Stimulated activated naive CD8-positive, alpha-beta T cell treated with anti-CD3 and anti-CD28 coated beads, Interleukin-15, amount 100 ng/mL, for 72 hours (primary cell): ENCODE results near the gene MPC1.
"Not testable (repeated sequence)": the region's sequence is repeated elsewhere in the genome, so short reads cannot be mapped to it uniquely, and the experiment has no call there.

Experiments used
- ATAC-seq: fragments of 150-1000 bp; cut with Tn5 transposase; 2 replicates; pipeline ENCODE4 v1.10.0; 2021; ENCODE audit warnings: mild to moderate bottlenecking, moderate library complexity
- DNase-seq, 2 donors: peaks; one replicate each; pipeline ENCODE4 v3.0.0; 2021 to 2022
- H3K27ac Mint-ChIP-seq, 2 donors: one replicate each; pipeline ENCODE4 v1.8.0; 2022; ENCODE audit warnings: mild to moderate bottlenecking in 2 of 2, mixed read lengths in 2 of 2, moderate library complexity in 2 of 2
- H3K27me3 Mint-ChIP-seq: one replicate; pipeline ENCODE4 v1.8.0; 2022; ENCODE audit warnings: mixed read lengths
- H3K4me1 Mint-ChIP-seq: one replicate; pipeline ENCODE4 v1.8.0; 2022; ENCODE audit warnings: mild to moderate bottlenecking, mixed read lengths
- H3K4me3 Mint-ChIP-seq, 2 donors: one replicate each; pipeline ENCODE4 v1.8.0; 2022; ENCODE audit warnings: mild to moderate bottlenecking in 2 of 2, mixed read lengths in 2 of 2, moderate library complexity in 1 of 2
- H3K9me3 Mint-ChIP-seq, 2 donors: one replicate each; pipeline ENCODE4 v1.8.0; 2022; ENCODE audit warnings: mixed read lengths in 2 of 2

MPC1 gene

GRCh38 chr6:166412156-166412910 is 29.6 kb upstream of the MPC1 start:
- Mint-ChIP-seq H3K4me1 (peaks cover 64% of the 10 kb centered on the region), H3K9me3 (peaks cover 14 to 17% of the 10 kb centered on the region in 2 donors)
- DNase-seq, result no peak

GRCh38 chr6:166411721-166412151 is 29.0 kb upstream of the MPC1 start:
- H3K27me3 Mint-ChIP-seq, result no peaks in the 10 kb centered on the region
- DNase-seq, result no peak
- peak overlapping the region; percentile 47 to 70 for H3K4me3 Mint-ChIP-seq
- H3K4me1 Mint-ChIP-seq, result peaks cover 58% of the 10 kb centered on the region
- peaks cover 11 to 14% of the 10 kb centered on the region in 2 donors for H3K9me3 Mint-ChIP-seq
- H3K27ac Mint-ChIP-seq, result peak overlapping the region in 1 of 2 donors; percentile 65
- ATAC-seq, result peak; percentile 54

More at GRCh38 chr6:166412156-166412910, 29.6 kb upstream of the MPC1 start:
- no peak for ATAC-seq
- no peaks in the 10 kb centered on the region for H3K27me3 Mint-ChIP-seq
- H3K27ac Mint-ChIP-seq, result peak overlapping the region in 1 of 2 donors; percentile 65
- H3K4me3 Mint-ChIP-seq, result peak overlapping the region; percentile 47 to 70

GRCh38 chr6:166411271-166411670 is 28.5 kb upstream of the MPC1 start:
- Mint-ChIP-seq H3K27me3 (no peaks in the 10 kb centered on the region), H3K4me3 (peak overlapping the region in 1 of 2 donors; percentile 70), H3K9me3 (peaks cover 7 to 9% of the 10 kb centered on the region in 2 donors), H3K27ac (no peak overlapping the region), H3K4me1 (peaks cover 53% of the 10 kb centered on the region)
- DNase-seq, result no peak
- no peak for ATAC-seq

GRCh38 chr6:166410426-166410935 is 27.7 kb upstream of the MPC1 start:
- ATAC-seq (no peak), DNase-seq (no peak)
- Mint-ChIP-seq H3K27me3 (no peaks in the 10 kb centered on the region), H3K27ac (peak overlapping the region in 1 of 2 donors; percentile 4), H3K4me3 (no peak overlapping the region), H3K4me1 (peaks cover 45% of the 10 kb centered on the region), H3K9me3 (peaks cover 0 to 1% of the 10 kb centered on the region in 2 donors)

GRCh38 chr6:166408936-166409755 is 26.4 kb upstream of the MPC1 start:
- ATAC-seq (no peak), DNase-seq (no peak)
- Mint-ChIP-seq H3K9me3 (no peaks in the 10 kb centered on the region), H3K4me3 (no peak overlapping the region), H3K27me3 (no peaks in the 10 kb centered on the region), H3K27ac (no peak overlapping the region), H3K4me1 (peaks cover 35% of the 10 kb centered on the region)

GRCh38 chr6:166406197-166406596 is 23.5 kb upstream of the MPC1 start:
- ATAC-seq (no peak), DNase-seq (no peak)
- no peaks in the 10 kb centered on the region for H3K9me3 Mint-ChIP-seq
- H3K27me3 Mint-ChIP-seq, result no peaks in the 10 kb centered on the region
- H3K27ac Mint-ChIP-seq, result no peak overlapping the region
- no peak overlapping the region for H3K4me3 Mint-ChIP-seq
- peaks cover 7% of the 10 kb centered on the region for H3K4me1 Mint-ChIP-seq

GRCh38 chr6:166405386-166405785 is 22.6 kb upstream of the MPC1 start:
- H3K4me3 Mint-ChIP-seq, result no peak overlapping the region
- no peaks in the 10 kb centered on the region for H3K4me1 Mint-ChIP-seq
- no peaks in the 10 kb centered on the region for H3K27me3 Mint-ChIP-seq
- no peak for DNase-seq
- ATAC-seq, result no peak
- H3K27ac Mint-ChIP-seq, result no peak overlapping the region
- no peaks in the 10 kb centered on the region for H3K9me3 Mint-ChIP-seq

- ATAC-seq (no peak), DNase-seq (no peak)
- H3K27ac Mint-ChIP-seq, result peak overlapping the region in 1 of 2 donors; percentile 83
- H3K4me3 Mint-ChIP-seq, result no peak overlapping the region
- no peaks in the 10 kb centered on the region for H3K9me3 Mint-ChIP-seq
- H3K4me1 Mint-ChIP-seq, result no peaks in the 10 kb centered on the region
- H3K27me3 Mint-ChIP-seq, result peaks cover 8% of the 10 kb centered on the region
Measured at GRCh38 chr6:166402582-166403277, 20.0 kb upstream of the MPC1 start.

GRCh38 chr6:166400649-166401250 is 18.0 kb upstream of the MPC1 start:
- H3K4me3 Mint-ChIP-seq, H3K4me1 Mint-ChIP-seq, H3K9me3 Mint-ChIP-seq, H3K27ac Mint-ChIP-seq: not testable (repeated sequence)
- DNase-seq, result peak; percentile 50 to 55
- ATAC-seq, result peak; percentile 76
- H3K27me3 Mint-ChIP-seq, result peaks cover 11% of the 10 kb centered on the region

- peaks cover 17% of the 10 kb centered on the region for H3K27me3 Mint-ChIP-seq
- no peak overlapping the region for H3K27ac Mint-ChIP-seq
- H3K4me1 Mint-ChIP-seq, result no peaks in the 10 kb centered on the region
- DNase-seq (no peak), ATAC-seq (no peak)
- H3K4me3 Mint-ChIP-seq, result no peak overlapping the region
- H3K9me3 Mint-ChIP-seq, result no peaks in the 10 kb centered on the region
Measured at GRCh38 chr6:166400181-166400580, 17.4 kb upstream of the MPC1 start.

GRCh38 chr6:166398348-166398747 is 15.6 kb upstream of the MPC1 start:
- DNase-seq, result no peak
- Mint-ChIP-seq H3K27me3 (peaks cover 31% of the 10 kb centered on the region), H3K4me3 (no peak overlapping the region)

GRCh38 chr6:166397849-166398248 is 15.1 kb upstream of the MPC1 start:
- no peaks in the 10 kb centered on the region for H3K9me3 Mint-ChIP-seq
- ATAC-seq (no peak), DNase-seq (no peak)
- peaks cover 33% of the 10 kb centered on the region for H3K27me3 Mint-ChIP-seq
- no peak overlapping the region for H3K4me3 Mint-ChIP-seq
- H3K4me1 Mint-ChIP-seq, result no peaks in the 10 kb centered on the region
- H3K27ac Mint-ChIP-seq, result no peak overlapping the region

More at GRCh38 chr6:166398348-166398747, 15.6 kb upstream of the MPC1 start:
- ATAC-seq, result no peak
- Mint-ChIP-seq H3K9me3 (no peaks in the 10 kb centered on the region), H3K27ac (no peak overlapping the region), H3K4me1 (no peaks in the 10 kb centered on the region)

- ATAC-seq (no peak), DNase-seq (no peak)
- Mint-ChIP-seq H3K27me3 (peaks cover 38% of the 10 kb centered on the region), H3K4me1 (no peaks in the 10 kb centered on the region), H3K9me3 (no peaks in the 10 kb centered on the region), H3K27ac (peak overlapping the region in 1 of 2 donors; percentile 4), H3K4me3 (no peak overlapping the region)
Measured at GRCh38 chr6:166395778-166396177, 13.0 kb upstream of the MPC1 start.

GRCh38 chr6:166395351-166395750 is 12.6 kb upstream of the MPC1 start:
- peak overlapping the region in 1 of 2 donors; percentile 4 for H3K27ac Mint-ChIP-seq
- no peak overlapping the region for H3K4me3 Mint-ChIP-seq
- DNase-seq, result no peak
- H3K9me3 Mint-ChIP-seq, result no peaks in the 10 kb centered on the region
- no peaks in the 10 kb centered on the region for H3K4me1 Mint-ChIP-seq
- H3K27me3 Mint-ChIP-seq, result peaks cover 38% of the 10 kb centered on the region
- no peak for ATAC-seq
